Ishikawa (cell line): ENCODE results near the gene IGFBP4.

Source experiments
- CEBPB ChIP-seq: IDR thresholded peaks from 2 replicates; pipeline ENCODE4 v1.6.1; 2012
- CREB1 ChIP-seq: IDR thresholded peaks from 2 replicates; pipeline ENCODE4 v1.6.1; 2012; ENCODE audit warnings: low read depth
- EGR1 ChIP-seq: IDR thresholded peaks from 2 replicates; pipeline ENCODE4 v1.6.1; 2012
- EP300 ChIP-seq: IDR thresholded peaks from 2 replicates; pipeline ENCODE4 v1.6.1; 2012; ENCODE audit warnings: borderline replicate concordance
- FOXM1 ChIP-seq: IDR thresholded peaks from 2 replicates; pipeline ENCODE4 v1.6.1; 2012; ENCODE audit warnings: low read depth, borderline replicate concordance
- MAX ChIP-seq: IDR thresholded peaks from 2 replicates; pipeline ENCODE4 v1.6.1; 2012
- NFIC ChIP-seq: IDR thresholded peaks from 2 replicates; pipeline ENCODE4 v1.6.1; 2012
- RAD21 ChIP-seq: IDR thresholded peaks from 2 replicates; pipeline ENCODE4 v1.6.1; 2012; ENCODE audit warnings: low read depth
- REST ChIP-seq: IDR thresholded peaks from 2 replicates; pipeline ENCODE4 v1.6.1; 2012; ENCODE audit warnings: low read depth, mild to moderate bottlenecking
- TAF1 ChIP-seq: IDR thresholded peaks from 2 replicates; pipeline ENCODE4 v1.6.1; 2012; ENCODE audit warnings: low read depth, mild to moderate bottlenecking
- TCF12 ChIP-seq: IDR thresholded peaks from 2 replicates; pipeline ENCODE4 v1.6.1; 2012; ENCODE audit warnings: low read depth
- TEAD4 ChIP-seq: IDR thresholded peaks from 2 replicates; pipeline ENCODE4 v1.6.1; 2012
- USF1 ChIP-seq: IDR thresholded peaks from 2 replicates; pipeline ENCODE4 v1.6.1; 2012
- YY1 ChIP-seq: IDR thresholded peaks from 2 replicates; pipeline ENCODE4 v1.6.1; 2012; ENCODE audit warnings: low read depth
- ZBTB7A ChIP-seq: IDR thresholded peaks from 2 replicates; pipeline ENCODE4 v1.6.1; 2012; ENCODE audit warnings: low read depth

Gene IGFBP4

DNA sequence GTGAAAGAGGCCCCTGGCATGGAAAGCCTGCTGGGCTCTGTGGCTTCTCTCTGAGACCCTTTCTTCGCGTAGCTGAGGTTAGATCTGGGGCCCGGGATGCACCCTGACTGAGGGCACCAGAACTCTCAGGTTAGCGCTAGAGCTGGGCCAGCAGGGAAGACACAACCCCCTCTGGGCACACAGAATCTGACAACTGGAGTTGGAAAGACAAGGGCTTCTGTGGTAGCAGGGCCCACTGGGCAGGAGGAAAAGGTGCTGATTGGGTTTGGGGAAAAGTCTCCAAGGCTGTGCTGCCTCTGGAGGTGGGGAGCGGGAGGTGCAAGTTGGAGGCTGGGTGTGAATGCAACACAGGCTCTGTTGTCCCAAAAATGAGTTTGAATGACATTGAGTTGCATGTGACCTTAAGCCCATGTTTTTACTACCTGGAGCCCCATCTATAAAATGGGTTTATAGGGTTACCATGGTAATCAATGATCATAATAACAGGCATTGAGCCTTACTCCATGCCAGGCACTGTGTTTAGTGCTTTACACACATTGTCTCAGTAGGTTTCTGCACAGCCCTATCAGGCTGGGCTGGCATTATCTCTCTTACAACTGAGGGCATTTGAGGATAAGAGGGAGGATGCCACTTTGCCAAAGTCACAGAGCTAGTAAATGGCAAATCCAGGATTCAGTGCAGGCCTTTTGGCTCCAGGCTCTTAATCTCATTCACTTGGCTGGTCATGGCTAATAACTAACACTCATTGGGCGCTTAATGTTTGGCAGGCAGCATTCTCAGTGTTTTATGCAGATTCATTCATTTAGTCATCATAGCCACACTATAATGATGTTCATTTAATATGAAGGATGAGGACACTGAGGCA, 9.5 kb upstream of the IGFBP4 start:
- TF ChIP-seq TEAD4 (no peak), RAD21 (peak; percentile 53)

DNA sequence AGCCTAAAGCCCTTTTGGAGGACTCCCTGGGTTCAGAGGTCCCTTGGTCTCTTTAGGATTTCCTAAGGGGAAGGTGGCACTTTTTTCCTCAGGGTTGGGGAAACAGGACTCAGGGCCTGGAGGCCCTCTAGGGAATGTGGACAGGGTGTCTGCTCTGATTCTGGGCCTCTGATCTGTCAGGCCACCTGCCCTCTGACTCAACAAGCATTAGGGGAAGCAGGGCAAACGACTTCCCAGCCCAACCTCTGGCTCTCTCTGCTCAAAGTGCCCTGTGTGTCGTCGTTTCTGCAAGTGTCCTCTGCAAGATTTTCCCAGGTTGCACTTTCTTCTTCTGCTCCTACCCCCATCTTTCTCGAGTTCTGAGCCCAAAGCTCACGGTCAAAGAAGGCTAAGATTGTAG, 6.6 kb upstream of the IGFBP4 start:
- TF ChIP-seq MAX = no peak
- TF ChIP-seq YY1 = no peak
- TF ChIP-seq TEAD4 = no peak
- TF ChIP-seq REST = no peak
- no peak for TF ChIP-seq USF1
- TF ChIP-seq NFIC = no peak
- TF ChIP-seq ZBTB7A = no peak
- TF ChIP-seq TAF1 = no peak
- no peak for TF ChIP-seq RAD21
- TF ChIP-seq CEBPB = no peak
- TF ChIP-seq TCF12 = no peak
- TF ChIP-seq FOXM1 = no peak
- TF ChIP-seq CREB1 = no peak

GRCh38 chr17:40437095-40437732, 6.0 kb upstream of the IGFBP4 start:
- TF ChIP-seq FOXM1 (no peak), RAD21 (no peak), CREB1 (no peak), REST (no peak), TCF12 (no peak), NFIC (no peak), EP300 (no peak), EGR1 (no peak), CEBPB (no peak)

DNA sequence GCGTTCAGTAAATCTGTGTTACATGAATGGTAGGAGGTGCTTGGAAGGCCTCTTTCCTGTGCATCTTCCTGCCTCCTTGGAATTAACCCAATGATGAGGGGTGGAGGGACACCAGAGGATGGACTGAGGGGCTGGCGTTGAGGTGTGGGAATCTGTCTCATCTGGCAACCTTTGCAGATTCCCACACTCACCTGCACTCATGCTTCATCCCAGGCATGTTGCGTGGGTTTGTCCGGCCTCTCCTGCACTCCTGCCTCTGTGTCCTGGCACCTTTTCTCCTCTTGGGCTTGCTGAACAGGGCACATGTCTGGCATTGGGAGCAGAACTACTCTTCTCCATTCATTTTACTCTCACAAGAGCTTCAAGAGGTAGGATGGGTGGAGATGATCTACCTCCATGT, 3.1 kb upstream of the IGFBP4 start:
- TF ChIP-seq YY1 = no peak

DNA sequence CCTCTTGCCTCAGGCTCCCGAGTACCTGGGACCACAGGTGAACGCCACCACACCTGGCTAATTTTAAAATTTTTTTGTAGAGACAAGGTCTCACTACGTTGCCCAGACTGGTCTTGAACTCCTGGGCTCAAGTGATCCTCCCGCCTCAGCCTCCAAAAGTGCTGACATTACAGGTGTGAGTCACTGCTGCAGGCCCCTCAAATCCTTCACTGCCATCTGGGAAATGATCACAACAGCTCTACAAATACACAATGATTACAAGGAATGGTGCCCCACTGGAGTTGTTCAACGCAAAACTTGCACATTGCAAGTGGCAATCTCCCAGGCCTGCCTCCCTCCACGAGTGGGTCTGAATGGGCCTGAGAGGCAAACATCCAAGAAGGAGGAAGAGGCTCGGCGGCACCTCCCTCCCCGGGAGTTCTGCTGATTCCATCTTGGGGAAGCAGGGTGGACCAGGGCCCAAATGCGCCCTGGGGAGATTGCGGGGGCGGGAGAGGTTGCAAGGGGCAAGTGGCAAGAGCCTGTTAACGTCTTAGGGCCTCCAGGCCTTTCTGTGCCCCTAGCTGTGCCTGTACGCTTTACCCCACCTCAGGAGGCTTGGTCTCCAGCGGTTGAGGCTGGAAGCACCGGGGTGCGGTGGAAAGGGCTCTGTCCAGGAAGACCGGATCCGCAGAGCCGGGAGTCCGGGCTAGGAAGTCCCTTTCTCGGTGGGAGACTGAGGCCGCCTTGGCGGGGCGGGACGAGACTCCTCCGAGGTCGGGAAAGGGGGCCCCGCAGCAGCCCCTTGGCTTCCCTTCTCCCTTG, 656 bp upstream of the IGFBP4 start:
- TF ChIP-seq TAF1 (no peak), USF1 (no peak), ZBTB7A (no peak), NFIC (no peak), EGR1 (no peak), REST (no peak), YY1 (no peak), TEAD4 (no peak), TCF12 (no peak), EP300 (no peak), RAD21 (no peak), CREB1 (no peak), CEBPB (no peak), MAX (no peak)
